Activated B cell treated with CpG ODN at 0.5 μM for 24 hours (primary cell): ENCODE data around the gene SYT1. TPM values are rescaled to one million over a fixed set of nuclear protein-coding genes. Genes with fewer than 3 reads are reported as not detected.

Experiments used
- ATAC-seq: fragments of 200-7000 bp; cut with Tn5 transposase; one replicate; pipeline ENCODE4 v1.10.0; 2021; ENCODE audit warnings: low read depth, mild to moderate bottlenecking, moderate library complexity
- CTCF ChIA-PET: fragments of 350-600 bp; sonication (Branson Sonifier 250); formaldehyde crosslinking; loops from one replicate; lab custom pipeline; 2021; ENCODE audit warnings: antibody characterized with exemption; lab: Charles Lee
- POLR2A ChIA-PET: fragments of 350-600 bp; sonication (Branson Sonifier 250); formaldehyde crosslinking; loops from one replicate; lab custom pipeline; 2021; ENCODE audit warnings: antibody characterized with exemption; lab: Charles Lee
- DNase-seq: peaks from one replicate; pipeline ENCODE4 v3.0.0; 2022
- H3K27ac Mint-ChIP-seq: one replicate; pipeline ENCODE4 v1.8.0; 2020; ENCODE audit warnings: mixed read lengths
- H3K27me3 Mint-ChIP-seq: one replicate; pipeline ENCODE4 v1.8.0; 2021; ENCODE audit warnings: mixed read lengths
- H3K36me3 Mint-ChIP-seq: one replicate; pipeline ENCODE4 v1.8.0; 2021; ENCODE audit warnings: low read depth, mixed read lengths
- H3K4me1 Mint-ChIP-seq: one replicate; pipeline ENCODE4 v1.8.0; 2021; ENCODE audit warnings: mixed read lengths
- H3K4me3 Mint-ChIP-seq: one replicate; pipeline ENCODE4 v1.8.0; 2020; ENCODE audit warnings: mild to moderate bottlenecking, mixed read lengths
- H3K9me3 Mint-ChIP-seq: one replicate; pipeline ENCODE4 v1.8.0; 2020; ENCODE audit warnings: mixed read lengths
- intact Hi-C: fragments of 100-400 bp; cut with micrococcal nuclease; formaldehyde crosslinking; loops from one replicate; pipeline ENCODE4 v1.15.1; 2024
- total RNA-seq: library from RNA; stranded (reverse); gene quantifications from 2 replicates; pipeline ENCODE4 v1.2.3, GENCODE V29; 2022
- TF ChIP-seq, protein P1 (sequence below): fragments of 200-600 bp; IDR thresholded peaks from one replicate; pipeline ENCODE4 v1.8.0; 2022; ENCODE audit warnings: antibody characterized with exemption, mild to moderate bottlenecking

Gene SYT1
- total RNA-seq, 1 donor from 2014 or later: 0.49 TPM

DNA sequence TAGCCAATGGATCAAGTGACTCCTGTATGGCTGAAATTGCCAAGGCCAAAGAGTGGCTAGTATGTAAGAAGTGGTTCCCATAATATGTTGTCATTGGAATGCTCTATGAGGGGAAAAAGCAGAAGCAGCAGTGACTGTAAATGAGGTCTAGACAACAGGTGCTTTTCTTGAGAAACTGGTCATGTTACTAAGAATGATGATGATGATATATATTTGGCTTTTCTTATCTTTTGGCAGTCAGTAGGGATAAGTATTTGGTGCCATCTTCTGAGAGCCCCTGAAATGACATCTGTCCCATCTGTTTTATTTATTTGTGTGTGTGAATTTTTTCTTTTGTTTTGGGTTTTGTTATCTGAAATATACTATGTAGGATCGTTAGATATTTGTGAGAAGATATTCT, 141.7 kb downstream of the SYT1 start:
- ATAC-seq (no peak), DNase-seq (no peak)
- ChIA-PET CTCF (interaction anchor here (1.3 to 1.8 kb wide), 2 partner anchors 444 to 776 kb away, joined by 3 to 5 read pairs; no protein-coding TSS in a partner anchor), POLR2A (no interaction called here)
- intact Hi-C loops: loop anchor here (1.0 to 2.0 kb wide), 5 partner anchors 444 to 860 kb away; no protein-coding TSS in a partner anchor
- Mint-ChIP-seq H3K4me3 (no peak overlapping the region), H3K27me3 (no peaks in the 10 kb centered on the region), H3K4me1 (no peaks in the 10 kb centered on the region), H3K9me3 (no peaks in the 10 kb centered on the region), H3K36me3 (no peaks in the 10 kb centered on the region), H3K27ac (no peak overlapping the region)
- TF ChIP-seq, protein P1, sequence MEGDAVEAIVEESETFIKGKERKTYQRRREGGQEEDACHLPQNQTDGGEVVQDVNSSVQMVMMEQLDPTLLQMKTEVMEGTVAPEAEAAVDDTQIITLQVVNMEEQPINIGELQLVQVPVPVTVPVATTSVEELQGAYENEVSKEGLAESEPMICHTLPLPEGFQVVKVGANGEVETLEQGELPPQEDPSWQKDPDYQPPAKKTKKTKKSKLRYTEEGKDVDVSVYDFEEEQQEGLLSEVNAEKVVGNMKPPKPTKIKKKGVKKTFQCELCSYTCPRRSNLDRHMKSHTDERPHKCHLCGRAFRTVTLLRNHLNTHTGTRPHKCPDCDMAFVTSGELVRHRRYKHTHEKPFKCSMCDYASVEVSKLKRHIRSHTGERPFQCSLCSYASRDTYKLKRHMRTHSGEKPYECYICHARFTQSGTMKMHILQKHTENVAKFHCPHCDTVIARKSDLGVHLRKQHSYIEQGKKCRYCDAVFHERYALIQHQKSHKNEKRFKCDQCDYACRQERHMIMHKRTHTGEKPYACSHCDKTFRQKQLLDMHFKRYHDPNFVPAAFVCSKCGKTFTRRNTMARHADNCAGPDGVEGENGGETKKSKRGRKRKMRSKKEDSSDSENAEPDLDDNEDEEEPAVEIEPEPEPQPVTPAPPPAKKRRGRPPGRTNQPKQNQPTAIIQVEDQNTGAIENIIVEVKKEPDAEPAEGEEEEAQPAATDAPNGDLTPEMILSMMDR: no peak

DNA sequence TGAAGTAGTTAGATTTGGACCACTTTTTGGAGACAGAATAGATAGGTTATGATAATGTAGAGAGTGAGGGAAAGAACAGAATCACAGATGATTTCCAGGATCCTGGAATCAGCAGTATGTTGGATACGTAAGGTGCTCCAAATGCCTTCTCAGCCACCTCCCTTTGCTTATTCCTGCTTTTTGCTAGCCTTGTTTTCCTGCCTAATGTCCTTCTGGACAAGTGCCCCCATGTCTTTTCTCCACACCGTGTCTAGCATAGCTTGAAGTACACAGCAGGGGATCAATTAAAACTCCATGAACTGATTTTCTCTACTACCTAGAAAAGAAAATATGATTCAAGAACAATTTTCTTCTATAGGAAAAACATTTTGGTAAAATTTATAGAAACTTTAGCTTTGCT, 144.0 kb downstream of the SYT1 start:
- TF ChIP-seq, protein P1: no peak
- no peaks in the 10 kb centered on the region for H3K9me3 Mint-ChIP-seq
- H3K27ac Mint-ChIP-seq: no peak overlapping the region
- no peak for ATAC-seq
- POLR2A ChIA-PET: no interaction called here
- no peak for DNase-seq
- intact Hi-C loops: no loop called here
- no peaks in the 10 kb centered on the region for H3K36me3 Mint-ChIP-seq
- CTCF ChIA-PET: no interaction called here
- H3K4me1 Mint-ChIP-seq: no peaks in the 10 kb centered on the region
- H3K27me3 Mint-ChIP-seq: no peaks in the 10 kb centered on the region
- no peak overlapping the region for H3K4me3 Mint-ChIP-seq

DNA sequence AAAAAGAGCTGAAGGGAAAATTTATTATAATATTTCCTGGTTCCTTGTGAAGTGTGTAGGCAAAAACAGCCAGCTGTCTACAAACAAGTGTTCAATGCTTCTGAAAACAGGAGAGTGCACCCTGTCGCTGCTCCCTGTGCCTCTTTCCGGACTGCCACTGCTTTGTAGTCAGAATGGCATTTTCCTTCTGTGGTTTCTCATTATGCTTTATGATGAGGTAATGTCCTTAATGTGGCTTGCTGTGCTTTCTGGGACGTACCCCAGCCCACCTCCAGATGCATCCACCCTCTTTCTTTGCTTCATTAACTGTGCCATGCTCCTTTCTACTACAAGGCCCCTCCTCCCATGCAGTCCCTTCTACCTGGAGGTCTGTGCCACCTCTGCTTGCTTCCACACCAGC, 148.1 kb downstream of the SYT1 start:
- ATAC-seq (no peak), DNase-seq (no peak)
- intact Hi-C loops: no loop called here
- Mint-ChIP-seq H3K4me1 (no peaks in the 10 kb centered on the region), H3K27ac (no peak overlapping the region), H3K4me3 (no peak overlapping the region), H3K36me3 (no peaks in the 10 kb centered on the region), H3K27me3 (no peaks in the 10 kb centered on the region), H3K9me3 (peaks cover under 1% of the 10 kb centered on the region)
- POLR2A ChIA-PET: no interaction called here
- TF ChIP-seq, protein P1: no peak
- CTCF ChIA-PET: no interaction called here

DNA sequence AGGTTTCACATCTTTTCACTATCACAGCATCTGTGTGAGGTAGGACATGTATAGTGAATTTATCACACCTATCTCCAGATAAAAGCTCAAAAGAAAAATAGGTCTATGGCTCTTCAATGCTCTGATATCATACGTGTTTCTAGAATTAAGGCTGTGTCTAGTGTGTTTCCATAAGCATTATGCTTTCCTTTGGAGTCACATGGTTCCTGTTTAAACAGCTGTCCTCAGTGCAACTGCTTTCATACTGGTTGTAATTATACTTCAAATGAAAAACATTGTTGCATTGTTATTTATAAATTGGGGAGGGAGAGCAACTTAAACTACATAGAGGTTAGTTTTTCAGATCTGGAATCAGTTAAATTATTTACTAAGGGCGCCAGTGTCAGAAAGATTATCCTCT, 151.6 kb downstream of the SYT1 start:
- no peak overlapping the region for H3K4me3 Mint-ChIP-seq
- H3K36me3 Mint-ChIP-seq: no peaks in the 10 kb centered on the region
- TF ChIP-seq, protein P1: no peak
- CTCF ChIA-PET: no interaction called here
- no peaks in the 10 kb centered on the region for H3K27me3 Mint-ChIP-seq
- DNase-seq (no peak), ATAC-seq (no peak)
- H3K27ac Mint-ChIP-seq: no peak overlapping the region
- peaks cover 3% of the 10 kb centered on the region for H3K9me3 Mint-ChIP-seq
- no peaks in the 10 kb centered on the region for H3K4me1 Mint-ChIP-seq
- POLR2A ChIA-PET: no interaction called here
- intact Hi-C loops: no loop called here

DNA sequence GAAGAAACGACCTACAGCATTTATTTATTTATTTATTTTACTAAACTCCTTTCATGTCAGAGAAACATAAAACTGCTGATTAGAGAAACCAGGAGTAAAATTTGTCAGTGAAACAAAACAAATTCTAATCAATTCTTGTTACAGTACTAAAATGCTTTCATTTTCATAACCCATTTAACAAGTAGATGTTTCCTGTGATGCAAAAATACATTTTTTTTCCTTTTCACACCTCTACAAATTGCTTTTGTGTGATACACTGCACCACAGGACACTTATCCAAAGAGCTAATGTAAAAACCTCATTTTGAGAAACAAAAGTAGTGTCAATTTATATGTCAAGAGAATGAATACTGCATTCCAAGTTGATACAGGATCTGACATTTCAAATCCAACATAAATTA, 155.1 kb downstream of the SYT1 start:
- TF ChIP-seq, protein P1: no peak
- H3K4me3 Mint-ChIP-seq: no peak overlapping the region
- H3K27ac Mint-ChIP-seq: no peak overlapping the region
- no peaks in the 10 kb centered on the region for H3K27me3 Mint-ChIP-seq
- intact Hi-C loops: no loop called here
- H3K36me3 Mint-ChIP-seq: no peaks in the 10 kb centered on the region
- ATAC-seq (no peak), DNase-seq (no peak)
- no peaks in the 10 kb centered on the region for H3K4me1 Mint-ChIP-seq
- peaks cover 3% of the 10 kb centered on the region for H3K9me3 Mint-ChIP-seq
- POLR2A ChIA-PET: no interaction called here
- CTCF ChIA-PET: no interaction called here
